ENCODE results near the gene GRM2. TPM values are rescaled to one million over a fixed set of nuclear protein-coding genes. Genes with fewer than 3 reads are reported as not detected.

Gene GRM2
- 1 to 10 TPM; 2.4 to 3.0 TPM for total RNA-seq

DNA sequence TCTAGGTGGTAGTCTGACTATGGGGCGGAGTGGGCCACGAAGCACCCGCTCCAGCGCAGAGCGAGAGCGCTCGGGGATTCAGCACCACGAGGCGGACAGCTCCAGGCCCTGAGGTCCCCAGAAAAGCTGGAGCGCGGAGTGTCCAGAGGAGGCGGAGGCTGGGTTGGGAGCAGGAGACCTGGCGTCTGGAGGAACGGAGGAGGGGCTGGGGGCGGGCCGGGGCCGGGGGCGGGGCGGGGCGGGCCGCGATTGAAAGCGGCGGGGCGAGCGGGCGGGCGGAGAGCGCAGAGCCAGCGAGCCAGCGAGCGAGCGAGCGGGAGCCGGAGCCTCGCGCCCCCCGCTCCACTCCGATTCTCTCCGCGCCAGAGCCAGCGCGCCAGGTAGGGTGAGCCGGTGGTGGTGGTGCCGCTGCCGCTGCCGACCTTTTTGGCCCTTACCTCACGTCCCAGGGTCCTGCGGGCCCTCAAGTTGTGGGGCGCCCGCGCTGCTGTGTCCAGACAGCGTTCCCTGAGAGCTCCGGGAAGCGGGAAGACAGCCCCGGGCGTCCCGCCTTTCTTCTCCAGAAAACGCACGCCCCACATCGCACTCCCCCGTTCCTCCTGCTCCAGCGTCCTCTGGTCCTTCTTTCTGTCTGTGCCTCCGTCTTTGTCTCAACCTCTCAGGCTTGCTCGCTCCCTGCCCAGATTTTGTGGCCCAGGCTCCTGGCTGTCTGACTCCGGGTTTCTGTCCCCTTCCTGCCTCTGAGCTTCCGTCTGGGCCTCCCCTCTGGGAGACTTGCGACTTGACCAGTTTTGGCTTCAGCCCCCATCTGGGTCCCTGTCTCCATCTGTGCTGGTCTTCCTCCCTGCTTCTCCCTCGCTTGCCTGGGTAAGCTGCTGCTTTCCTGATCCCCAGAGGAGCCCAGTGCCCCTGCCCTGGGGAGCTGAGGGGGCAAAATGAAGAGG is at the start of gene GRM2:
Gene GRM2 (plus strand): TSS at position 281 of the 944 bp plus-strand sequence. CDS start 1,916 bp downstream, outside the sequence.
- ChIA-PET POLR2A (no interaction called here), CTCF (interaction anchor here (1.2 kb wide), 1 partner anchor 17 kb away, joined by 4 read pairs; no protein-coding TSS in a partner anchor)
- H3K4me3 Mint-ChIP-seq = no peak within 1 kb of the TSS
- H3K27ac Mint-ChIP-seq = no peak within 1 kb of the TSS
- DNase-seq = peak; percentile 43
- peaks cover 9% of the 10 kb centered on the region for H3K27me3 Mint-ChIP-seq
- peaks cover 8% of the 10 kb centered on the region for H3K4me1 Mint-ChIP-seq
- H3K36me3 Mint-ChIP-seq (ENCODE audit: low read depth) = peaks cover 8% of the 10 kb centered on the region
- H3K9me3 Mint-ChIP-seq = no peaks in the 10 kb centered on the region

DNA sequence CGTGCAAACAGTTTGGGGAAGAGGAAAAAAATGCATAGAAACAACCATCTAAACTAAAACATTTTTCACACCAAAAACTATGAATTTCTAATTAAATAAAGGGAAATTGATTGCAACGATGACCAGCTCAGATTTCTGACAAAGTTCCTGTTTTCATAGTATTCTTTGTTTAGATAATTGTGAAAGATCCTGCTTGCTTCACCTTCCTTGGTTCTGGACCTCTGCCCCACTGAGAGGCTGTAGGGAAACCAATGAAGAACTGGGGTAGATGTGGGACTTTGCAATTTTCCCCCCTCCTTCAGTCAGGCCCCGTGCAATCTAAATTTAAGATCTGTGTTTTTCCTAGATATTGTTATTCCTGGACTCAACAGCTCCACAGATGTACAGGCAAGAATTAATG is 49.6 kb upstream of the GRM2 start:
- Mint-ChIP-seq H3K4me1 (no peaks in the 10 kb centered on the region), H3K9me3 (no peaks in the 10 kb centered on the region), H3K36me3 (ENCODE audit: low read depth) (peaks cover 34% of the 10 kb centered on the region), H3K27me3 (no peaks in the 10 kb centered on the region), H3K27ac (no peak overlapping the region), H3K4me3 (no peak overlapping the region)
- DNase-seq = no peak
- ChIA-PET POLR2A (no interaction called here), CTCF (interaction anchor here (1.5 kb wide), 1 partner anchor 25 kb away, joined by 4 read pairs; no protein-coding TSS in a partner anchor)

DNA sequence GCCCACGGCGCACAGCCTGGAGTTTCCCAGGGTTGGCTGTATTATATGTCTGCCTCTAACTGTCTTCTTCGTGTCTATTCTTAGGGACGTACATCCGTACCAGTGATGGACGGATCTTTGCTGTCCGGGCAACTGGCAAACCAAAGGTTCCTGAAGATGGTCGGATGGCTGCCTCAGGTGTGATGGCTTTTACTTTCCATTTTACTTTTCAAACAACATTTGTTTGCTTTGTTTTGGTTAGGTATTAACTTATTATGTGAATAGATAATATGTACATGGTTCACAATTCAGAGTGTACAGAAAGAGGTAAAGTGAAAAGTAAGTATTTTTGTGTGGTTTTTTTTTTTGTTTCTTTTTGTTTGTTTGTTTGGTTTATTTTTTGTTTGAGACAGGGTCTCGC is 46.9 kb upstream of the GRM2 start:
- ChIA-PET POLR2A (interaction anchor here (0.7 kb wide), 1 partner anchor 30 kb away, joined by 5 read pairs; no protein-coding TSS in a partner anchor), CTCF (interaction anchor here (0.6 to 1.0 kb wide), 3 partner anchors 15 to 1295 kb away, joined by 3 read pairs; no protein-coding TSS in a partner anchor)
- H3K27ac Mint-ChIP-seq = no peak overlapping the region

DNA sequence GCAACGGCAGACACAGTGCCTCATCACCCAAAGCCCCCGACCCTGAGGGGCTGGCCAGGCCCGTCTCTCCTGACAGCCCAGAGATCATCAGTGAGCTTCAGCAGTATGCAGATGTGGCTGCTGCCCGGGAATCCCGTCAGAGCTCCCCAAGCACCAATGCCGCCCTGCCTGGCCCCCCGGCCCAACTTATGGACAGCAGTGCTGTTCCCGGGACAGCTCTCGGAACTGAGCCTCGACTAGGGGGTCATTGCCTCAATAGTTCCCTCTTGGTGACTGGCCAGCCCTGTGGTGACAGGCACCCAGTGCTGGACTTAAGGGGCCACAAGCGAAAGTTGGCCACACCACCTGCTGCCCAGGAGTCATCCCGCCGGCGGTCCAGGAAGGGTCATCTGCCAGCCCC is 44.4 kb upstream of the GRM2 start:
- POLR2A ChIA-PET = no interaction called here
- Mint-ChIP-seq H3K27me3 (no peaks in the 10 kb centered on the region), H3K4me3 (no peak overlapping the region), H3K4me1 (peaks cover 6% of the 10 kb centered on the region), H3K9me3 (no peaks in the 10 kb centered on the region), H3K36me3 (ENCODE audit: low read depth) (peaks cover 26% of the 10 kb centered on the region), H3K27ac (no peak overlapping the region)
- CTCF ChIA-PET = interaction anchor here (0.7 to 2.1 kb wide), 6 partner anchors 7 to 1176 kb away, joined by 3 to 7 read pairs (median 4); no protein-coding TSS in a partner anchor
- no peak for DNase-seq

More for the DNA sequence above, 46.9 kb upstream of the GRM2 start:
- Mint-ChIP-seq H3K27me3 (no peaks in the 10 kb centered on the region), H3K9me3 (no peaks in the 10 kb centered on the region), H3K36me3 (ENCODE audit: low read depth) (peaks cover 29% of the 10 kb centered on the region), H3K4me3 (no peak overlapping the region), H3K4me1 (no peaks in the 10 kb centered on the region)
- no peak for DNase-seq

DNA sequence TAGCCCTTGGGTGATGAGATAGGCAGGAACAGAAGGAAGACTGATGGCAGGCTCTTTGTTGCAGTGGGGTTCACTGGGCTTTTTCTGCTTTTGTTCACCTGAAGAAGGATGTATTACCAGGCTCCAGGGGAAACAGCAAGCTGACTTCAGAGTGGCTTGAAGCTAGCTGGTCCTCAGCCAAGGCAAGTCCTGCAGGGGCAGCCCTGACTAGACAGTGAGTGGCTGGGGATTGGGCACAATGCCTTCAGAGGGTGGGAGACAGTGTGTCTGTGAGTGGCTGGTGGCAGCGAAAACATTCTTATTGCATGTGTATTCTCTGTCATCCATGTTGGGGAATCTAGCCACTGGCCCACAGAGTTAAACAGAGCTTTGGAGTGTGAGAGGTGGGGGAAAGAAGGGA is 38.1 kb upstream of the GRM2 start:
- DNase-seq = no peak
- Mint-ChIP-seq H3K4me3 (no peak overlapping the region), H3K9me3 (no peaks in the 10 kb centered on the region), H3K27ac (peak overlapping the region; percentile 81), H3K4me1 (peaks cover 49% of the 10 kb centered on the region), H3K27me3 (no peaks in the 10 kb centered on the region), H3K36me3 (ENCODE audit: low read depth) (peaks cover 10% of the 10 kb centered on the region)
- ChIA-PET CTCF (interaction anchor here (0.9 to 7.8 kb wide), 10 partner anchors 13 to 284 kb away, joined by 3 to 144 read pairs (median 4); partner anchors contain the start of genes DCAF1 and MANF), POLR2A (interaction anchor here (2.4 kb wide), 1 partner anchor 169 kb away, joined by 8 read pairs; the partner anchor contains the start of gene DCAF1)

DNA sequence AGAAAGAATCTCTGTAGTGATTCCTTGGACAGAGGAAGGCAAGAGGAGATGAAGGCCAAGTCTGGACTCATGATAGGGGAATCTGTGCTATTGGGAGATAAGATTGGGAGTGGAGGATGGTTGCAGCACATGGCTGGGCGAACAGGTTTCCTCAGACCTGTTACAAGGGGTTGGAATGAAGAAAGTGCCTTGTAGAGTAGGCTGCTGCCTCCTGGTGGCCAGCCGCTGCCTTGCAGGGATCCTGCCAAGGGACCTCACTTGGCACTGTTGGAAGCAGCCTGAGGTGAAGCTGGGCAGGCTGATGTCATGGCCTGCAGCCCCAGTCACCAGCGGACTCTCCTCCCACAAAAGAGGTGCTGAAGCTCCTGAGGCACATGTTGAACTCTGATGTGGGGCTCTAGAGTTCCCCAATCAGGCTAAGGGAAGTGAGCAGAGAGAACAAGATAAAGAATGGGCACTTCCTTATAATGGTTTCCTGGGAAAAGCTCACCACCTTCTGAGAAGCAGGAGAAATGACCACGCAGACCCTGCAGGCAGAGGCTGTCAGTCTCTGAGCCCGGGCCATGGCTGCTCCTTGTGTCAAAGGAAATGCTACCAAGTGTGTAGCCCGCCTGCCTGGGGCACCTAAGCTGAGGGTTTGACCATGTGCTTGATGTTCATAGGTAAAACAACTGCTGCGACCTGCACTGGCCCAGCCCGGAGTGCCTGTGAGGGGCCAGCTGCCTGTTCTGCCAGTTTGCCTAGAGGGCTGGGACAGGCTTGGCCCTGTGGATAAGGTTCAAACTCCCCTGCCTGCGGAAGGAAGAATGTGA is 37.4 kb upstream of the GRM2 start:
- H3K36me3 Mint-ChIP-seq (ENCODE audit: low read depth) = peaks cover 10% of the 10 kb centered on the region
- DNase-seq = peak; percentile 85
- H3K4me3 Mint-ChIP-seq = peak overlapping the region; percentile 80
- ChIA-PET POLR2A (interaction anchor here (0.6 to 2.4 kb wide), 3 partner anchors 12 to 170 kb away, joined by 3 to 8 read pairs (median 7); partner anchors contain the start of gene DCAF1), CTCF (interaction anchor here (0.6 to 7.8 kb wide), 28 partner anchors 8 to 284 kb away, joined by 3 to 144 read pairs (median 4); partner anchors contain the start of genes DCAF1 and MANF)
- no peaks in the 10 kb centered on the region for H3K9me3 Mint-ChIP-seq
- H3K27ac Mint-ChIP-seq = peak overlapping the region; percentile 87
- peaks cover 56% of the 10 kb centered on the region for H3K4me1 Mint-ChIP-seq
- H3K27me3 Mint-ChIP-seq = no peaks in the 10 kb centered on the region

DNA sequence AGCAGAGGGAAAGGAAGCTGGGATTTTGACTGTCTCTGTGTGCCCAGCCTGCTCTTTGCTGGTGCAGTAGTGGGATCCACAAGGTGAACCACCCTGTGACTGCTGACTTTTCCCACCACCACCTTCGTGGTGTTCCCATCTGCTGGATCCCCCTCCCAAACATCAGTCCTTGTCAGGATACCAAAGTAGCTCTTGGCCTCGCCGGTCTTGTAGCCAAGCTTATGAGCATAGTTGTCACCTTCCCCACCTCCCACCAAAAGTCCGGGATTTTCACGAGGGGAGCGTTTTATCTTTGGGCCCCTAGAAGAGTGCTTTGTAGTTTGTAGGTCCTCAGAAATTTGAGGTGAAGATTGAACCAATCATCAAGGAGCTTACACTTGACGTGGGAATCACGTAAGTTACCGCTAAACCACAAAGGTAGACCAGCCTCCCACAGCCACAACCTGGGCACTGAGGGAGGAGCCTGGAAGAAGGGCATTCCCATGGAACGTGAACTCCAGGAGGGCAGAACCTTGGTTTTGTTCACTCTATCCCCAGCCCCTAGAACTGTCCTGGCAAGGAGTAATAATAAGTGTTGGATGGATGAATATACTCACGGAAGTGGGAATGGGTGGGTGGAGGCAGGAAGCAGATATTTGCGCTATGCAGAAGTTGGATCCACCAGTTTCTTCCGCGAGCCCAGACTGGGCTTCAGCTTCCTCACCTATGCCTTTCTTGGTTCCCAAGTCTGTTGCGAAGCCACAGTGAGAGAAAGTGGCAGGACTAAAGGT is 36.6 kb upstream of the GRM2 start:
- H3K36me3 Mint-ChIP-seq (ENCODE audit: low read depth) = peaks cover 16% of the 10 kb centered on the region
- H3K27ac Mint-ChIP-seq = peak overlapping the region; percentile 87
- ChIA-PET POLR2A (interaction anchor here (0.6 to 2.4 kb wide), 3 partner anchors 12 to 170 kb away, joined by 3 to 8 read pairs (median 7); partner anchors contain the start of gene DCAF1), CTCF (interaction anchor here (0.8 to 7.8 kb wide), 19 partner anchors 8 to 285 kb away, joined by 3 to 144 read pairs (median 4); partner anchors contain the start of genes DCAF1 and MANF)
- no peaks in the 10 kb centered on the region for H3K9me3 Mint-ChIP-seq
- no peaks in the 10 kb centered on the region for H3K27me3 Mint-ChIP-seq
- H3K4me1 Mint-ChIP-seq = peaks cover 64% of the 10 kb centered on the region
- peak; percentile 40 for DNase-seq
- H3K4me3 Mint-ChIP-seq = peak overlapping the region; percentile 80

DNA sequence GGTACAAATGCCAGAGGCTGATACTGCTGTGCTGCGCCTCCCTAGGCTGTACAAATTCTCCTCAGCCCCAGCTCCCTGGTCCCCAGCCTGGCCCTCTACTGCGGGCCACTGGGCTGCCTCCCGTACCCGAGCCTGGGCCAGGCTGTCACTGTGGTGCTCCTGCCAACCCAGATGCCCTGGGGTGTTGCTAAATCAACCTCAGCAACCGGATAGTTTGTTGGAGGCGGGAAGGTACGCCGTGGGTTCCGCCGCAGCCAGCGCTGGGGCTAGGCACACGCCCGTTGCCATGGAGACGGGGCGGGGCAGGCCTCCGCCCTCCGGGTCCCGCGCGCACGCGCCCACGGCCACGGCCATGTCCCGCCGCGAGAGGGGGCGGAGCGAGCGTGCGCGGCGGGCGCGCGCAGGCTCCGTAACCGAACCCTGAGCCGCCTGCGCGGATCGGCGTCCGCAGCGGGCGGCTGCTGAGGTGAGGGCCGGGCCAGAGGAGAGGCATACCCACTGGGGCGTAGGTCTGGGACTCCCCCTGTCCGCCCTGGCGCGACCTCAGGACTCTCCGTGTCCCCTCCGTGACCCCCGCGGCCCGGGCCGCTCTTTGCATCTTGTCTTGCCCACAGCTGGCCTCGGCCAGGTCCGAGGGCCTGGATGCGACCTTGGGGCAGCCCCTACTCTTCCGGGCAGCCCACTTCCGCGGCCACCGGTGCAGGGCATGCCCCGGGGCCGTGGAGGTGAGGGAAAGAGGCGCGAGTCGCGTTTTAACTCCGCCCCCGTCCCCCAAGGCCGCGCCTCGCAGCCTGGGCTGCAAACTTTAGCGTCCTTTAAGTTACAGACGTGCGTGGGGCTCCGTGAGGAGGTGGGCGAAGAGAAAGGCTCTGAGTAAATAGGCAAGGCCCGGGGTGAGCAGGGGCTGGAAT is 35.8 kb upstream of the GRM2 start, which contains the start of gene TEX264:
Gene TEX264 (plus strand): TSS at position 430 of the 911 bp plus-strand sequence. CDS start 3,053 bp downstream, outside the sequence.
- Mint-ChIP-seq H3K4me3 (peak within 1 kb of the TSS; percentile 80), H3K27me3 (no peaks in the 10 kb centered on the region), H3K9me3 (no peaks in the 10 kb centered on the region), H3K27ac (peak within 1 kb of the TSS; percentile 87), H3K4me1 (peaks cover 69% of the 10 kb centered on the region), H3K36me3 (ENCODE audit: low read depth) (peaks cover 25% of the 10 kb centered on the region)
- ChIA-PET CTCF (interaction anchor here (0.9 to 7.8 kb wide), 8 partner anchors 11 to 236 kb away, joined by 3 to 144 read pairs (median 4); partner anchors contain the start of gene DCAF1), POLR2A (interaction anchor here (0.7 to 2.4 kb wide), 4 partner anchors 10 to 171 kb away, joined by 3 to 8 read pairs (median 5); partner anchors contain the start of gene DCAF1)
- DNase-seq = peak; percentile 95

DNA sequence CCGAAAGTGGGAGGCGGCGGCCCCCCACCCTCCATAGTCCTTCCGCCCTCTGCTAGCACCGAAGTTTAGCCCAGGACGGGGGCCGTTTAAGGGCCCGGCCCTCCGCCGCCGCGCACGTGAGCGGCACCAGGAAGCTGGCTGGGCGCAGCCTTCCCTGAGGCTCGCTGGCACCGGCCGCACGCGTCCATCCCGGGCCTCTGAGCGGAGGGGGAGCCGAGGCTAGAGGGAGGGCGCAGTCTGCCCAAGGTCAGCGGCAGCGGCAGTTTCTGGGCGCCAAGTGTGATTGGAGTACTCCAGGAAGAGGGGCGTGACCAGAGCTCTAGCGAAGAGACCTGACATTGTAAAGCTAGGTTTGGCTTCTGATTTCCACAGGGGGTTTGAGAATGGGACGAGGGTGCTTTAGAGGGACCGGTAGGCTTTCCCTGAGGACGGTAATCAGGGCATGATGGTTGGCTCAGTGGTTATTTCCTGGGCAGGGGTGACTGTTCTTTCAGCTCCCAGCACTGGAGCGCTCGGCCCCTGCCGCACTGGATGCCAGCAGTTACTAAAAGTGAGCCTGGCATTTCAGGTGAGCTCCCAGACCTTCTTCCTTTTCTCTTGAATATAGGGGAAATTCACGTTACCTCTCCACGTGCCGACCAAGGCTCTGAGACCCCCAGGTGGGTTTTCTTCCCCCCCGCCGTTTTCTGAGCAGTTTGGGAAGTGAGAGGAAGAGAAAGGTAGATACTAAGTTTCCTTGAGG is 35.0 kb upstream of the GRM2 start:
- Mint-ChIP-seq H3K4me3 (peak overlapping the region; percentile 80), H3K4me1 (peaks cover 73% of the 10 kb centered on the region), H3K36me3 (ENCODE audit: low read depth) (peaks cover 31% of the 10 kb centered on the region), H3K9me3 (no peaks in the 10 kb centered on the region), H3K27me3 (no peaks in the 10 kb centered on the region), H3K27ac (peak overlapping the region; percentile 87)
- CTCF ChIA-PET = interaction anchor here (1.0 to 7.8 kb wide), 3 partner anchors 10 to 171 kb away, joined by 3 to 144 read pairs (median 44); partner anchors contain the start of gene DCAF1
- peak; percentile 71 for DNase-seq
- POLR2A ChIA-PET = interaction anchor here (1.1 kb wide), 2 partner anchors 10 to 12 kb away, joined by 3 read pairs; no protein-coding TSS in a partner anchor

DNA sequence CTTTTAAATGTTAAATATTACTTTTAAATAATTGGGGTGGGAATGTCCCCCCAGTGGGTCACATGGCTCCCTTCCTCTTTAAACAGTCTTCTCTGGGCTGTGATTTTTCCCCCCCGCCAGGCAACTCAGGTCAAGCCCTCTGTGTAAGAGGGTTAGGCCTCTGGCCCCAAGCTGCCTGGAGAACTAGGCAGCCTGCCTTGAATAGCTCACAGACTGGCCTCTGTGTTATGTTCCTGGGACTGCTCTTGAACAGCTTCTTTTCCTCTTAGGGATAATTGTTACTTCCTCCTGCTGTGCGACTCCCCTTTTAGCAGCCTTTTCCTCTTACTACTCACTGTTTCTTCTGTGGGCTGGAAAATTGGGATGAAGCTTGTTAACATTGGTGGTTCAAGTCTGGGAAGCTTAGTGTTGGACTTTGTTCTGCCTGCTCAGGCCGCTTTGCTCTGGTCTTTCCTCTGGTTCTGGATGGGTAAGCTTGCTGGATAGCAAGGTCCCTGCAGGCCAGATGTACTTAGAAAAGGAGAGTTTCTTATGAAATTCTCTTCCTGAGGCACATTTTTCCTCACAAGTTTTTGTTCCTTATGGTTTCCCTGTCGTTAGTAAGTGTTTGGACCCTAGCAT is 33.6 kb upstream of the GRM2 start:
- H3K27ac Mint-ChIP-seq = peak overlapping the region; percentile 78
- ChIA-PET POLR2A (no interaction called here), CTCF (interaction anchor here (1.7 to 7.8 kb wide), 3 partner anchors 9 to 172 kb away, joined by 3 to 144 read pairs (median 44); partner anchors contain the start of gene DCAF1)
- peaks cover 80% of the 10 kb centered on the region for H3K4me1 Mint-ChIP-seq
- no peaks in the 10 kb centered on the region for H3K9me3 Mint-ChIP-seq
- no peaks in the 10 kb centered on the region for H3K27me3 Mint-ChIP-seq
- peak overlapping the region; percentile 66 for H3K4me3 Mint-ChIP-seq
- DNase-seq = no peak
- peaks cover 36% of the 10 kb centered on the region for H3K36me3 Mint-ChIP-seq (ENCODE audit: low read depth)

All from activated CD4-positive, alpha-beta T cell treated with anti-CD3 and anti-CD28 coated beads, Interleukin-2, amount 10 ng/mL, durations not matched to agents 7 days and 5 days (primary cell).